ENCODE results near the gene KANSL3.
"Not testable (repeated sequence)": the region's sequence is repeated elsewhere in the genome, so short reads cannot be mapped to it uniquely, and the experiment has no call there.

The KANSL3 gene

GRCh38 chr2:96556441-96557330, 81.4 kb downstream of the KANSL3 start:
- no peak for DNase-seq

DNA sequence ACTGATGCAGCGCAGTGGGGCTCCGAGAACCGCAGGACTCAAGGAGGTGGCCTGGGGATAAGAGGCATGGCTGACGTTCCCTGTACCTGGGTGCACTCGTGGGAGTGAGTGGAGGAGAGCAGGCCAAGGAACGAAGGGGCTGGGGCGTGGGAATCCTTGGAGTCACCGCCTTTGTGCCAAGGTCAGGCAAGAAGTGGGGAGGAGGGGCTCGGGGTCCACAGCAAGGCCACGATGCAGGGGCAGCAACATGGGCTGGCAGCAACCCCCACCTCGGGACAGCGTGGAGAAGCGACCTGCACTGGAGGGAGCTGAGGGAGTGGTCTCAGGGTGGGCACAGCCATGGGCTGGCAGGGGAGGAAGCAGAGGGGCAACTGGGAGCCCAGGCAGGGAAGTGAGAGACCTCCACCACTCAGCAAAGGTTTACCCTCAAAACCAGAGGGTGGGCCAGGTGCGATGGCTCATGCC, 82.9 kb downstream of the KANSL3 start:
- DNase-seq, result no peak

DNA sequence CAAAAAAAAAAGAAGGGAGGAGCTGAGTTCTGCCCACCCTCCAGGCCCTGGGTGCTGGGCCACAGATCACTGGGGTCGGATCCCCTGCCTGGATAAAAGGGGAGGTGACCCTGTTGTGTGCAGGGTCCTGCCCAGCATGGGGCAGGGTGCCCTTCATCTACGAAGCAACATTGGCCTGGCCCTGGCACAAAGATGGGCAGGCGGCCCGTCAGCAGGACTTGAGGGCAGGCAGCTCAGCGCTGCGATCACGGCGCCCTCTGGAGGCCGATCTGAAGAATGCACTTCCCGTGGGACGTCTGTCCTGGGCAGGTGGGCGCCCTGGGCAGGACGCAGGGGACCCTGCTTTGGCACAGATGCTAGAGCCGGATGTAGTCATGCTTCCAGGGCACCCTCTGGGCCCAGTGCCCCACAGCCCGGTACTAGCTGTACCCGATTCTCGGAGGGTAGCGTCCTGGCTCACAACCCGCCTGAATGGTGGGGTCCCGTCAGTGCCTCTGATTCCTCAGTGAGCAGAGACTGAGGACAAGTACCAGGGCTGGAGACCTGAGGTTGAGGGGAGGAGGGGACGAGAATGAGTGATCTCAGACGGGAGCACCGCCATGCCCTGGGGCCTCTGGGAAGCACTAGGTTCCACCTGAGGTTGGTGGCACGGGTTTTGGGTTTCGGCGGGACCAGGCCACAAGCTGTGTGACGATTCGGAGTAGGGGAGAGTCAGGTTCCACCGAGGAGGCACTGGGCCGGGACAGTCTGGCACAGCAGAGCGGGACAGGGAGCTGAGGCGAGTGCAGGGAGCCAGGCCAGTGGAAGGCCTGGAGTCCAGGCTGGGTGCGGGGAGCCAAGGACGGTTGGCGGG, 83.6 kb downstream of the KANSL3 start:
- peak; percentile 78 for DNase-seq

- not testable (repeated sequence) for DNase-seq
Observed at GRCh38 chr2:96553957-96554292, 84.2 kb downstream of the KANSL3 start.

DNA sequence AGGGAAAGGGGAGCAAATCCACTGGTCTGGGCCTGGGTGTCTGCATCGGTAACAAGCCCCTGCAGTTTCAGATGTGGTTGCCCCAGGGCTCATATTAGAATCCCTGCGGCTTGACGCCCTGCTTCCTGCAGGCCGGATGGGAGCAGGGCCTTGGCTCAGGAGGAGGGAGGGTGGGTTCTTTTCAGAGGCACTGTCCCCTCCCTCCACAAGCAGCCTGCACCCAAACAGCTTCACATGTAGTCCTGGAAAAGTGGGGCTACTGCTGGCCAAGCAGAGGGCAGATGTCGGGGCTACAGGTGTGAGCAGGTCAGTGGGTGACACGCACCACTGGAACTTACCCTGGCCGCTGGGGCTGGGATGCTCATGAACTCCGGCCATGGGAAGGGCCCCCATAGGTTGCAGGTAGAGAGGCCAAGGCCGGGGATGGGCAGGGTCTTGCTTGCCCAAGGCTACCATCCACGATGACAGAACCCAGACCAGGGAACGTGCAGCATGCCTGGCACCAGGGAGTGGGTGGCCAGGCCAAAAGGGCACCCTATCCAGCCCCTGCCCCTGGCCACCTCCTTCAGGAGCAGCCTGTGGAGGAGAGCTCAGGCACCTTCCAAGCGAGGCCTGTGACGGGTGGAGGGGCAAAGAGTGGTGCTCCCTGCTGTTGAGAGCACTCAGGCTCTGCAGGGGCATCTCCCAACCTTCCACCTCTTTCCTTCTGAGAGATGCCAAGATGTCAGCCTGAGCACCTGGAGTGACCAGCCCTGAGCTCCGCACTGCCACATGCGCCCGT, 84.7 kb downstream of the KANSL3 start:
- DNase-seq, result no peak

GRCh38 chr2:96552315-96553175, 85.6 kb downstream of the KANSL3 start:
- DNase-seq, result no peak

DNA sequence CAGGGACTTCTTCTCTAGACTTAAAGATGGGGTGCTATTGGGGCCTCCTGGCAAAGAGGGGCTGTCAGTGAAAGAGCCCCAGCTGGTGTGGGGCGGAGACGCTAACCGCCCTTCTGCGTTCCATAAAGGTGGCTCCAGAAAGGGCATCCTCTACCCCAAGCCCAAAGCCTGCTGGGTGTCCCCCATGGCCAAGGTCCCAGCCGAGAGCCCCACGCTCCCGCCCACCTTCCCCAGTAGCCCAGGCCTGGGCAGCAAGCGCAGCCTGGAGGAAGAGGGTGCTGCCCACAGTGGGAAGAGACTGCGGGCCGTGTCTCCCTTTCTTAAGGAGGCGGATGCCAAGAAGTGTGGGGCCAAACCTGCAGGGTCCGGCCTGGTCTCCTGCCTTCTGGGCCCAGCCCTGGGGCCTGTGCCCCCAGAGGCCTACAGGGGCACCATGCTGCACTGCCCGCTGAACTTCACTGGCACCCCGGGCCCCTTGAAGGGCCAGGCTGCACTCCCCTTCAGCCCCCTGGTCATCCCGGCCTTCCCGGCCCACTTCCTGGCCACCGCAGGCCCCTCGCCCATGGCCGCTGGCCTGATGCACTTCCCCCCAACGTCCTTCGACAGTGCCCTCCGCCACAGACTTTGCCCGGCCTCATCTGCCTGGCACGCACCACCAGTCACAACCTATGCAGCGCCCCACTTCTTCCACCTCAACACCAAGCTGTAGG, 86.4 kb downstream of the KANSL3 start:
- DNase-seq, result no peak

DNA sequence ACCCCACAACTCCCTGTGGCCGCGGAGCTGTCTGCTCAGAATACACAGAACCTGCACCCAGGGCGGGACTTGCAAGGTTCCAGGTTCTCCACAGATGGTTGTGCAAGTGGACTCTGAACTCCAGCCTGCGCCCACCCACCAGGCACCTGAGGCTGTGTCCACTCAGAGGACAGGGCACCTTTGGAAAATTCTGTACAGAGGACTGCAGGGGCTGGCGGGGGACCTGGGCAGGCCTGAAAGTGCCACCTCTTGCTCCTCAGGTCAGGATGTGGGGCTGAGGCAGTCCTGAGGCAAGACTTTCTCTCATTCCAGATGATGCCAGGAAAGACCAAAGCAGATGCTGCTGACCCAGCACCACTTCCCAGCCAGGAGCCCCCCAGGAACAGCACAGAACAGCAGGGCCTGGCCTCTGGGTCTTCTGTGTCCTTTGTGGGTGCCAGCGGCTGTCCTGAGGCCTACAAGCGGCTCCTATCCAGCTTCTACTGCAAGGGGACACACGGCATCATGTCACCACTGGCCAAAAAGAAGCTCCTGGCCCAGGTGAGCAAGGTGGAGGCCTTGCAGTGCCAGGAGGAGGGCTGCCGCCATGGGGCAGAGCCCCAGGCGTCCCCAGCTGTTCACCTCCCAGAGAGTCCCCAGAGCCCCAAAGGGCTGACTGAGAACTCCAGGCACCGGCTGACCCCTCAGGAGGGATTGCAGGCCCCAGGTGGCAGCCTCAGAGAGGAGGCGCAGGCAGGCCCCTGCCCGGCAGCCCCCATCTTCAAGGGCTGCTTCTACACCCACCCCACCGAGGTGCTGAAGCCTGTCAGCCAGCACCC, 87.1 kb downstream of the KANSL3 start:
- no peak for DNase-seq

DNA sequence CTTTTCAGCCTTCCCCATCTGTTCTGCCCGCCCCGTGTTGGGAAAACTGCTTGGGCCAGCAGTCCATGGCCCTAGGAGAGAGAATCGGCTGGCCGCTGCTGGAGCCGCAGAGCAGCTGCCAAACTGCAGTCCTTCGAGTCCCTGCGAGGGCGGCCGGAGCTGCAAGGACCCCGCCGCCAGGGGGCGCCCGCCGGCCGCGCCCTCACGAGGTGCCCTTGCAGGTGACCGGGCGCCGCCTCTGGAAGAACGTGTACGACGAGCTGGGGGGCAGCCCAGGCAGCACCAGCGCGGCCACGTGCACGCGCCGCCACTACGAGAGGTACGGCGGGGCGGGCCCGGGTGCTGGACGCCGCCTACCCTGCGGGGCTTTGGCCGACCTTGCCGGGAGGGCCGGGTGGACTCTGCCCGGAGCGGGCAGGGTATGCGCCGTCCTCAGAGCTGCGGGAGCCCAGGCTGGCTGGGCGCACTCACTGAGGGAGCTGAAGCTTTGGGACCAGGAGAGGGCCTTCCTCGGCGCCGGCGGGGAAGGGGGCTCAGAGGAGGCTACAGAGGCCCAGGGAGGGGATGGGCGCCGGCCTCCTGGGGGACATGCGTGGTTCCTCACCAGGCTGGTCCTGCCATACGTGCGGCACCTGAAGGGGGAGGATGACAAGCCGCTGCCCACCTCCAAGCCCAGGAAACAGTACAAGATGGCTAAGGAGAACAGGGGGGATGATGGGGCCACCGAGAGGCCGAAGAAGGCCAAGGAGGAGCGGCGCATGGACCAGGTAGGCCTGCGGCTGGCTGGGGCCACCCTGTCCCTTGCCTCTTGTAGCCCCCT, 87.9 kb downstream of the KANSL3 start:
- DNase-seq, result no peak

- DNase-seq, result no peak
Observed at GRCh38 chr2:96549466-96549785, 88.7 kb downstream of the KANSL3 start.

DNA sequence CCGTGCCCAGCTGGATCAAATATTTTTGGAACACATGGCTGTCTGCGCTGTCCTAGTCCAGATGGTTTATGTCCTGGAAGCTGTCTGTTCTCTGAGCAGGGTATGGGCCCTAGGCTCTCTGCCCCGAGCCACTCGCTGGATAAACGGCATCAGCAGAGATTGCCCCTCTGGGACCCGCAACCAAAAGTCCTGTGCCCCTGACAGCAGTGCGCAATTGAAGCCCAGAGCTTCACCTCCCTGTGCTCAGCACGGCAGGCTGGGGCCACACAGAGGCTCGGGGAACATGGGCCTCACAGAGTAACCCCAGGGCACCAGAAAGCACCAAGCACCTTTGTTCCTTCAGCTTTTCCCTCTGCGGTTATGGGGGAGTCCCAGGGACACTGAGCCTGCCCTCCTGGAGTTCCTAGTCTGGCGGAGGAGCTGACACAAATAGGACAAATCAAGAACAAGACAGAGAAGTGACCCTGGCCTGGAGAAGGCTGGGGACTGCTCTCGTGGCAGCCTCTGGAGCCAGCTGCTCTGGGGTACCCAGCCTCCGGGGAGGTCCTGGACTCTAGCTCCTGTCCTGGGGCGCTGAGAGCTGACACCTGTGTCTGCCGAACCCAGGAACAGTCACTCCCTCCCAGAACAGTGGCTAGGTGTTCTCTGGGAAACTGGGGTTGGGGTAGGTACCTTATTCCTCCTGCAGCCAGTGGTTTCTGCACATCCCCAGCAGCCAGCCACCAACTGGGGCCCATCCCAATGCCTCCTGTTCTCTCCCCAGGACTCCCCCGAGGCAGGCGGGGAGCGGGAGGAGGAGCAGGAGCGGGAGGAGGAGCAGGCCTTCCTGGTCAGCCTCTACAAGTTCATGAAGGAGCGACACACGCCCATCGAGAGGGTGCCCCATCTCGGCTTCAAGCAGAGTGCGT, 89.3 kb downstream of the KANSL3 start:
- DNase-seq, result no peak

GRCh38 chr2:96547731-96548171, 90.4 kb downstream of the KANSL3 start:
- no peak for DNase-seq

DNA sequence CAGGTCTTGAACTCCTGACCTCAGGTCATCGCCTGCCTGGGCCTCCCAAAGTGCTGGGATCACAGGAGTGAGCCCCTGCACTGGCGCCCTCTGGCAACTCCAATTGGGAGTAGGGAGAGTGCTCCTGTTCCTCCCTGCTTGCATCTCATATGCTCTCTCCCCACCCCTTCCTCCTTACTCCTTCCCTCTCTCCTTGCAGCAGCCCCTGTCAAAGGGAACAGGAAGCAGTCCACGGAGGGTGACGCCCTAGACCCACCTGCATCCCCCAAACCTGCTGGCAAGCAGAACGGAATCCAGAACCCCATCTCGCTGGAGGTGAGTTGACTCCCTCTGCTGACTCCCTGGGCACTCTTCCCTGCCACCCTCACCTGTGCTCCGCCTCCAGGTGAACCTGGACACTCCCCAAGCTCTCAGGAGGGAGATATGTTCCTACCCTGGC, 90.9 kb downstream of the KANSL3 start:
- no peak for DNase-seq

GRCh38 chr2:96546797-96547196, 91.3 kb downstream of the KANSL3 start:
- DNase-seq, result no peak

GRCh38 chr2:96546321-96546720, 91.8 kb downstream of the KANSL3 start:
- DNase-seq, result no peak

Measured in hematopoietic multipotent progenitor cell treated with erythropoietin and hydrocortisone succinate and interleukin-3 and kit ligand, for 4 days (in vitro differentiated cells).